ENCODE data around the gene LRCH1.

- TF ChIP-seq CTCF (conservative IDR thresholded peaks at IDR 0.05 in 1 of 2, IDR thresholded peaks at IDR 0.05 in 1 of 2; ENCODE audit: low read depth in 1 of 2, low read length in 2 of 2) (no peak), EZH2 (IDR thresholded peaks at IDR 0.05; ENCODE audit: low read length, missing control alignments) (no peak)
Measured at GRCh38 chr13:46633416-46633815, 80.4 kb downstream of the LRCH1 start.

Data from fibroblast of lung (primary cell).